GM10266 (cell line): ENCODE data around the gene SPEG.

Experiments used
- DNase-seq: peaks from one replicate; pipeline ENCODE4 v3.0.0; 2012; ENCODE audit errors: extremely low spot score
- TF ChIP-seq, protein P1 (sequence below): IDR thresholded peaks from 2 replicates; pipeline ENCODE4 v1.5.1; 2012; ENCODE audit warnings: mild to moderate bottlenecking, low read depth; ENCODE audit not compliant: control insufficient read depth, insufficient read depth; ENCODE audit errors: missing control alignments

SPEG gene

DNA sequence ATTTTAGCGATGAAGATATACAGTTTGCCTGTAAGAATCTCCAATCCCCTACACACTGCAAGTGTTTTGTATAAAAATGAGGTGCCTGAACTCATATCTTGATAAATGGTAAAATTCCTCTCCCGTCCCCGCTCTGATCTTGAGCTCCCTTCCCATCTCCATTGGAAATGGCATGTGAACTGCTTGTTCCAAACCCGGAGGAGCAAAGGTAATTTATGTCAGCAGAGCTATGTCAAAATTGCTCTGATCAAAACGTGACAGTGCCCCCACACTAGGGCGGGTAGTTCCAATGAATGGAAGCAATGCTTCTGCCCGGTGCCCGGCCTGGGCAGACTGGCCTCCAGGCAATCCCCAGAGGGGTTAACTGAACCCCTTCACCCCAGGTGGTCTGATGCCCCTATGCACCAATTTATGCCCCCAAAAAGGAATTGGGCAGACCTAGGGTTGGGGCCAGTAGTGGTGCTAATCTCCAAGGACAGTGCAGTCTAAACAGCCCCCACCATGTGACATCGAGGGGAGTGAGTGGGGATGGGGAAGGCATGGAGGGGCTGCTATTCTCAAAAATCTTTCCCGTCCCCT lies 60.4 kb downstream of the SPEG start:
- TF ChIP-seq, protein P1, sequence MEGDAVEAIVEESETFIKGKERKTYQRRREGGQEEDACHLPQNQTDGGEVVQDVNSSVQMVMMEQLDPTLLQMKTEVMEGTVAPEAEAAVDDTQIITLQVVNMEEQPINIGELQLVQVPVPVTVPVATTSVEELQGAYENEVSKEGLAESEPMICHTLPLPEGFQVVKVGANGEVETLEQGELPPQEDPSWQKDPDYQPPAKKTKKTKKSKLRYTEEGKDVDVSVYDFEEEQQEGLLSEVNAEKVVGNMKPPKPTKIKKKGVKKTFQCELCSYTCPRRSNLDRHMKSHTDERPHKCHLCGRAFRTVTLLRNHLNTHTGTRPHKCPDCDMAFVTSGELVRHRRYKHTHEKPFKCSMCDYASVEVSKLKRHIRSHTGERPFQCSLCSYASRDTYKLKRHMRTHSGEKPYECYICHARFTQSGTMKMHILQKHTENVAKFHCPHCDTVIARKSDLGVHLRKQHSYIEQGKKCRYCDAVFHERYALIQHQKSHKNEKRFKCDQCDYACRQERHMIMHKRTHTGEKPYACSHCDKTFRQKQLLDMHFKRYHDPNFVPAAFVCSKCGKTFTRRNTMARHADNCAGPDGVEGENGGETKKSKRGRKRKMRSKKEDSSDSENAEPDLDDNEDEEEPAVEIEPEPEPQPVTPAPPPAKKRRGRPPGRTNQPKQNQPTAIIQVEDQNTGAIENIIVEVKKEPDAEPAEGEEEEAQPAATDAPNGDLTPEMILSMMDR = no peak
- DNase-seq = no peak

DNA sequence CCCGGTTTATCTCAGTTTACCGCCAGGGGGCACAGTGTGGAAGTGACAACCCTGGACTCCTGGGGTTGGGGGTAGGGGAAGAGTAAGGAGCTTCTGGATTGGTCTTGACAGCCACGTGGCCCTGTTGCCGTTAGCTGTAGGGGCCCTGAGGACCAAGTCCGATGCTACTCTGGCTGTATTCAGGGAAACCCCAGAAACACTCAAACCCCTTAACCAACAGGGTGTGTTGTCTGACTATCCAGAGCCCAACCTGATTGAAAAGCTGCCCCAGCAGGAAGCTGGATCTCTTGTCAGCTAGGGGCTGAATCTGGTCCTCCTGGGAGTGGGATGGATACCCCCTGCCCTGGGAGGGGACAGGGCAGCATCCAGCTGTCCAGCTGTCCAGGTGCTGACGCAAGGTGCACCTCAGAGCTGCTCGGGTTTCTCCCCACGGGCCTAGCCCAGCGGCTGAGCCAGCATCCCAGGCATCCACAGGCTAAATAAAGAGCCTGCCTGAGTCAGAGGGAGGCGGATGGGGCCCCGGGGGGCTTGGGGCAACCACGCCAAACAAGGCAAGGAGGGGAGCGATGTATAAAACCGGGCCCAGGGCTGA lies 61.0 kb downstream of the SPEG start:
- TF ChIP-seq, protein P1 = peak; percentile 53
- DNase-seq = peak; percentile 88

DNA sequence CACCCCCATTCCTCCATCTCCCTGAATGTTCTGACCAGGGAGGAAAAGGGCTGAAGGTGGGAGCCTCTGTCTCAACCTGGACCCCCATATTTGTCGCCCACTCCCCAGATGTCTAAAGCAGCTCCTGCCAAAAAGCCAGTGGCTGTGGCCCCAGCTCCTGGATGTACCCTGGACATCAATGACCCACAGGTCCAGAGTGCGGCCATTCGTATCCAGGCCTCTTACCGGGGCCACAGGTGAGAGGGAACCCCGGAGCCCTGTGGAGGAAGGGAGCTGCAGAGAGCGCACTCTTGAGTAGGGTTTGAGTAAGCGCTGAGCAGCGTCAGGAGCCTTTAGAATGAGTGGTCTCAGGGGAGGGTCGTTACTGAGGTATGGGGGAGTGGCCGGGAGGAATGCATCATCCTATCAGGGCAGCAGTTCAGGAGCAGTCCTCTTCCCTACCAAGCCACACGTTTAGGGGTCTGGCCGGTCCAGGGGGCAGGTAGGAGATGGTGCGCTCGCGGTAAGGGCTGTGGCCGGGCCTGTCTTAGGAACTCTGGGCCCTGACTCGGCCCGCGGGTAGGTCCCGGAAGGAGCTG lies 61.7 kb downstream of the SPEG start:
- TF ChIP-seq, protein P1 = no peak
- no peak for DNase-seq

DNA sequence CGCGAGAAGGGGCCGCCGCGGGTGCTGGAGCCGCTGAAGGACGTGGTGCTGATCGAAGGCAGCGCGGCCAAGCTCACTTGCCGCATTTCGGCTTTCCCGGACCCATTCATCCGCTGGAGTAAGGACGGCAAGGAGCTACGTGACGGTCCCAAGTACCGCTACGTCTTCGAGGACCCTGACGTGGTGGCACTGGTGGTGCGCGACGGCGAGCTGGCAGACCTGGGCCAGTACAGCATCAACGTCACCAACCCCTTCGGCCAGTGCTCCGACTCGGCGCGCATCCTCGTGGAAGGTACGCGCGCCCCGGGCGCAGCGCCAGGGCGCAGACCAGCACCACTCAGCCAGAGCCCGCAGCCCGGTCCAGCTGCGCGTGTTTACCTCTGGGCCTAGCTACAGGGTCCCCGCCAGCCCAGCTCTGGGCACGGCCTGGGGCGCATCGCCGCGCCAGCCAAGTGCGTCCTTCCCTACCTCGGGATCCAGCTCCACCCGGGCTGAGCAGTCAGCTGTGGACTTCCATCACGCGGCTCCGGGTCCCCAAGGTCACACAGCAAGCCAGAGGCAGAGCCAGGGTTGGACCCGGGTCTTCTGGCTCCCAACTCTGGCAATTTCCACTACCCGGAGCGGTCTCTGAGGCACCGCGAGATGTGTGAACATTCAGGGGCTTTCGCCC lies 62.3 kb downstream of the SPEG start:
- TF ChIP-seq, protein P1 = no peak
- no peak for DNase-seq

DNA sequence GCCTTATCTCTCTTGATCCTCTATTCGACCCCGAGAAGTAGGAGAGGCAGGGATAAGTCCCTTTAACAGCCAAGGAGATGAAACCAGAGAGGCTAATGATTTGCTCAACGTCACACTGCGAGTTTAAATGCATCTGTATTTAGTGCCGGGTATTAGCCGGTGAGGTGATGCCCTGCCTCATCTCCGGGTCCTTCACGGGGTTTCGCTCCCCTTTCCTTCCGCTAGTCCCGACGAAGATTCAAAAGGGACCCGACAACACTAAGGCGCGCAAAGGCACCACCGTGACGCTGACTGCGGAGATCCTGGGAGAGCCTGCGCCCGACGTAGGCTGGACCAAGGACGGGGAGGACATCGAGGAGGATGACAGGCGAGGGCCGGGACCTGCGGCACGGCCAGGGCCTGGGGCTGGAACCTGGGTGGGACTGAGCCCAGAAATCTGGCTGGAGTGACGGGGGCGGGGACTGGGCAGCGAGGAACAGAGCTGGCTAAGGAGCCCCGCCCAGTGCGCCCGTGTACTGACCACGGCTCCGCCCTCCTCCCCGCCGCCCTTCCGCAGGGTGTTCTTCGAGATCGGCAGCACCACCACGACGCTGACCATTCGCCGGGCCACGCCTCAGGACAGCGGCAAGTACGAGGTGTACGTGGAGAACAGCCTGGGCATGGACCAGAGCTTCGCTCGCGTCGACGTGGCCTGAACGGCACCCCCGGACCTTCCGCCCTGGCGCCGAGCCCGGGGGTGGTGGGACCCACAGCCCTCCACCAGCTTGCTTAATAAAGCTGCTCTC lies 63.0 kb downstream of the SPEG start:
- DNase-seq = peak; percentile 80
- TF ChIP-seq, protein P1 = no peak

DNA sequence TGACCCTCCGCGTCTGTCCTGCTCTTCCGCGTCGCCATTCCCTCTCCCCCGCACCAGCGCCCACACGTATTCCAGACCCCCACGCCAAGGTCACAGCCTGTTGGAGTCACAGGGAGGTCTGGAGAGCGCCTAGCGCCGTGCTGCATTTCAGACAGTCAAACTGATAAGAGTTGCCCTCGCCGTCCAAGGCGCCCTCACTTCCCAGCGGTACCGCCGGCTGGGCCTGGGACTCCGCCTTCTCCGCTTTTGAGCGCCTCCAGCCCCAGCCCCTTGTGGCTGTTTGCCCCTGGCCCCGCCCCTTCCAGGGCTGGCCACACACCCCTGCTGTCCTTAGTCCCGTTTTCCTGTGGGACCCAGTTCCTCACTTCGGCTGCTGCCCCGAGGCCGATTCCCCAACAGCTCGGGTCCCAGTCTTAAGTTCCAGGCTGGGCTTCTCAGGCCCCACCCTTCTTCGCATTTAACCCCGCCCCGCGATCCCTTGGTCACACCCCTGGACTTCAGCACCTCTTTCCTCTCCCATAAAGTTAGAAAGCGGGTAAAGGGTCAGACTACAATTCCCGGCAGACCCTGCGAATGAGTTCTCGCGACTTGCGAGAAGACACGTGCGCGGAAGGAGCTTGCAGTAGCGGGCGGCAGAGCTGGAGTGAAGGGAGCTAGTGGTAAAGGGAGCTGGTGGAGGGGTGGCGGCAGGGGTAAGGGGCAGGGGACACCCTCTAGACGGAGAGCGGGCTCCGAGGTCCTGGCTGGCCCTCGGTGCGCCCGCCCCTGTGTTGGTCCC lies 63.8 kb downstream of the SPEG start, which contains the start of gene GMPPA:
Gene GMPPA, plus strand, starts transcription at position 612 of the 778 bp plus-strand sequence. CDS start 1,085 bp downstream, outside the sequence.
- TF ChIP-seq, protein P1 = no peak
- peak; percentile 98 for DNase-seq
